OCI-M2 (cell line): ENCODE measurements around the gene TRAPPC1.
"Not testable (repeated sequence)": the region's sequence is repeated elsewhere in the genome, so short reads cannot be mapped to it uniquely, and the experiment has no call there.

ENCODE experiments used
- DNase-seq: peaks from one replicate; lab custom pipeline; 2025; ENCODE audit not compliant: unreplicated experiment; lab: John Stamatoyannopoulos, UW

The TRAPPC1 gene

GRCh38 chr17:7931709-7932482 is at the start of gene TRAPPC1, which contains the start of gene CNTROB:
Gene TRAPPC1, minus strand, starts transcription at chr17:7931946. Its CDS starts 117 bp downstream, at chr17:7931829.
Gene CNTROB, plus strand, starts transcription at chr17:7932206. Its CDS starts 874 bp downstream, at chr17:7933080.
- DNase-seq: peak; percentile 55

GRCh38 chr17:7977805-7978204 is 46.1 kb upstream of the TRAPPC1 start:
- DNase-seq: no peak

- no peak for DNase-seq
These were observed 45.3 kb upstream of the TRAPPC1 start for GRCh38 chr17:7977039-7977438.

- no peak for DNase-seq
These were observed 42.9 kb upstream of the TRAPPC1 start for GRCh38 chr17:7974638-7975131.

- DNase-seq: no peak
These were observed 40.5 kb upstream of the TRAPPC1 start for GRCh38 chr17:7972131-7972785.

GRCh38 chr17:7971651-7972050 is 39.9 kb upstream of the TRAPPC1 start:
- no peak for DNase-seq

GRCh38 chr17:7969433-7969832 is 37.7 kb upstream of the TRAPPC1 start:
- no peak for DNase-seq

GRCh38 chr17:7967751-7968150 is 36.0 kb upstream of the TRAPPC1 start:
- DNase-seq: no peak

- DNase-seq: no peak
These were observed 29.7 kb upstream of the TRAPPC1 start for GRCh38 chr17:7961421-7961820.

GRCh38 chr17:7959503-7960253 is 27.9 kb upstream of the TRAPPC1 start:
- DNase-seq: no peak

GRCh38 chr17:7956228-7956965 is 24.7 kb upstream of the TRAPPC1 start:
- DNase-seq: no peak

GRCh38 chr17:7955414-7956227 is 23.9 kb upstream of the TRAPPC1 start:
- DNase-seq: no peak

- DNase-seq: not testable (repeated sequence)
These were observed 21.5 kb upstream of the TRAPPC1 start for GRCh38 chr17:7953266-7953665.

GRCh38 chr17:7951143-7951792 is 19.5 kb upstream of the TRAPPC1 start:
- no peak for DNase-seq

- no peak for DNase-seq
These were observed 18.8 kb upstream of the TRAPPC1 start for GRCh38 chr17:7950578-7950977.

GRCh38 chr17:7947651-7948050 is 15.9 kb upstream of the TRAPPC1 start:
- DNase-seq: no peak

GRCh38 chr17:7946441-7946840 is 14.7 kb upstream of the TRAPPC1 start:
- DNase-seq: no peak

- no peak for DNase-seq
These were observed 13.9 kb upstream of the TRAPPC1 start for GRCh38 chr17:7945651-7946050.

GRCh38 chr17:7944326-7944725 is 12.6 kb upstream of the TRAPPC1 start:
- DNase-seq: no peak
